HG02588 (cell line): ENCODE data around the gene CCL14.
"Not testable (repeated sequence)": the region's sequence is repeated elsewhere in the genome, so short reads cannot be mapped to it uniquely, and the experiment has no call there.

ENCODE experiments used
- ATAC-seq: cut with Tn5 transposase; IDR thresholded peaks from one replicate; pipeline ENCODE4 v1.9.1; 2021; ENCODE audit warnings: mild to moderate bottlenecking, moderate library complexity; ENCODE audit not compliant: unreplicated experiment

CCL14 gene

GRCh38 chr17:35943537-35943936, 43.0 kb downstream of the CCL14 start, which contains the start of gene LYZL6:
Gene LYZL6 (minus strand): TSS chr17:35943713. CDS start chr17:35939356, 4,357 bp downstream.
- no peak for ATAC-seq

GRCh38 chr17:35942588-35943186, 43.8 kb downstream of the CCL14 start:
- no peak for ATAC-seq

GRCh38 chr17:35938492-35938891, 48.0 kb downstream of the CCL14 start:
- not testable (repeated sequence) for ATAC-seq

GRCh38 chr17:35936063-35936462, 50.5 kb downstream of the CCL14 start:
- ATAC-seq: no peak

DNA sequence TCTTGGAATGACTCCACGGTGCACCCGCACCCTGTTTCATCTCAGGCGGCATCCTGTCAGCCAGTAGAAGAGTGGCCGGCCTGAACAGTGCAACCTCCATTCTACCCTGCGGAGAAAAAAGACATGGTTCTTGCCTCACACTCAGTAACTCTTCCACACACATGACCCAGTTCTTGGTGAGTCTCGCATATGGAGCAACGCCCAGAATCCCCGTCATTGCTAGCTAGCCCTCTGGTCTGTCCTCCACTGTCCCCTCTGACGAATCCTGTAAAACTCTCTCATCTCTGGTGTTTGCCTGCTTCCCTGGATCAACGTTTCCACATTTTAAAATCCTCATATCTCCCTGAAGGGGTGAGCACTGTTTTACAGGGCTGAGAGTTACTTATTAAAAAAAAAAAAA, 51.8 kb downstream of the CCL14 start:
- no peak for ATAC-seq
